ENCODE data around the gene ANAPC10. TPM values are rescaled to one million over a fixed set of nuclear protein-coding genes. Genes with fewer than 3 reads are reported as not detected.
A peak's percentile ranks its signal among the peaks of the same experiment; 100 is the strongest.

The ANAPC10 gene
- total RNA-seq, 2 donors from 2014 or later = 9.9 to 11.8 TPM

DNA sequence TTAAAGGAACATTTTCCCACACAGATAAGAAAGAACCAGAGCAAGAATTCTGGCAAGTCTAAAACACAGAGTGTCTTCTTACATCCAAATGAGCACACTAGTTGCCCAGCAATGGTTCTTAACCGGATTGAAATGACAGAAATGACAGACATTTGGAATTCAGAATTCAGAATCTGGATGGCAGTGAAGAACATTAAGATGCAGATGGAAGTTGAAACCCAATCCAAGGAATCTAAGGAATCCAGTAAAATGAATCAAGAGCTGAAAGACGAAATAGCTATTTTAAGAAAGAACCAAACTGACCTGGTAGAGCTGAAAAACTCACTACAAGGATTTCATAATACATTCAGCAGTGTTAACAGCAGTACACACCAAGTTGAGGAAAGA, 21.5 kb downstream of the ANAPC10 start:
- ATAC-seq = no peak
- intact Hi-C loops (cut with DNase I, micrococcal nuclease) = no loop called here
- no peak for DNase-seq

DNA sequence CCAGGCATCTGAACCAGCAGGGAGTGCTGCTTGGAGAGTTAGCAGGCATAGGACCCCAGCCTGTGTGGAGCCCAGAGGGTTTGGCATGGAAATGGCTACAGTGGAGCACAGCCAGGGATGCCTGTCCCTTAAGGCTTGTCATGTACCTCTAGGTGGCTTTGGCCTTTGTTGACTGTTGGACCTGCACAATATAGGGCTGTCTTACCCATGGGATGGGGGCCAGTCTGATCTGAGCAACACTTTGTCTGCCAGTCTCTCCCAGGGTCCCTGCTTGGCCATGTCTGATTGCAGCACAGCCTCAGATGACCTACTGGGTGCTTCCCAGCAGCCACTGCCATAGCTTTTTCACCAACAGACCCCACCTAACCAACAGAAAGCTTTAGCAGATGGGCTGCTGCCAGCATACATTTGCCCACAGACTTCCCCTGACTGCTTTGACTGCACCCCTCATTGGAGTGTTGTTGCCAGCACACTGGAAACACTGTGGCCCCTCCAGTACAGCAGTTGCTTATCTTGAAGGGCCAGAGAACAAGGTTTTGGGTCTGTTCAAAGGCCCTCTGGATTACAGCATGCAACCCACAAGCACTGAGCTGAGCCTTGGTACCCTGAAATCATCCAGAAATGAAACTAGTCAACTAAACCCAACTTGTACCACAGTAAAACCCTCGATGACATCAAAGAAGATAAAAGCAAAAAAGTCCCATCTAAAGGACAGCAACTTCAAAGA, 22.1 kb downstream of the ANAPC10 start:
- ATAC-seq (no peak), DNase-seq (no peak)
- intact Hi-C loops (cut with DNase I, micrococcal nuclease) = no loop called here

GRCh38 chr4:145071560-145071959, 26.4 kb downstream of the ANAPC10 start:
- no peak for ATAC-seq
- DNase-seq = no peak
- intact Hi-C loops (cut with DNase I, micrococcal nuclease) = no loop called here

- intact Hi-C loops (cut with DNase I, micrococcal nuclease) = loop anchor here in 1 of 2 donors (10.0 kb wide), 1 partner anchor 895 kb away; no protein-coding TSS in a partner anchor
- no peak for ATAC-seq
- DNase-seq = no peak
Measured at GRCh38 chr4:145069361-145069760, 28.6 kb downstream of the ANAPC10 start.

DNA sequence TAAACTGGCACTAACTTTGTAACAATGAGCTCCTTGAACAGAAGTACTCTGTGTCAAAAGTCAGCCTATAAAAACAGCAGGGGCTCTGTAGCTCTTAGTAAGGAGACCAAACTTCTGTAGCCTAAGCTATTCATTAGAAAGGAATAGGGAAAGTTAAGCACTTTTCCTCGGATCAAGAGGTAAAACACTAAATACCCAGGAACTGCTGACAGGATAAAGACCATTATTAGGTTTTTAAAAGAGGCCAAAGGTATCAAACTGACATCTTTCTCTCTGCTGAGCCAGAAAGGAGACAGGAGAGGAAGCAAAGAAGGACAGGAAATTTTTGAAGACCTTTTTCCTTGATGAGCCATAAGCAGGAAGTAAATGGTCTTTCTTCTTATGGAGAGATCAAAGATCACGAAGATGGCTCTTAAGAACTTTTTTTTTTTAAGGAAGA, 31.9 kb downstream of the ANAPC10 start:
- intact Hi-C loops (cut with DNase I, micrococcal nuclease) = loop anchor here in 1 of 2 donors (10.0 kb wide), 1 partner anchor 891 kb away; no protein-coding TSS in a partner anchor
- ATAC-seq (peak; percentile 93), DNase-seq (no peak)

- intact Hi-C loops (cut with DNase I, micrococcal nuclease) = loop anchor here in 1 of 2 donors (10.0 kb wide), 1 partner anchor 887 kb away; no protein-coding TSS in a partner anchor
- DNase-seq = no peak
- peak; percentile 72 for ATAC-seq
Measured at GRCh38 chr4:145061318-145061920, 36.6 kb downstream of the ANAPC10 start.

DNA sequence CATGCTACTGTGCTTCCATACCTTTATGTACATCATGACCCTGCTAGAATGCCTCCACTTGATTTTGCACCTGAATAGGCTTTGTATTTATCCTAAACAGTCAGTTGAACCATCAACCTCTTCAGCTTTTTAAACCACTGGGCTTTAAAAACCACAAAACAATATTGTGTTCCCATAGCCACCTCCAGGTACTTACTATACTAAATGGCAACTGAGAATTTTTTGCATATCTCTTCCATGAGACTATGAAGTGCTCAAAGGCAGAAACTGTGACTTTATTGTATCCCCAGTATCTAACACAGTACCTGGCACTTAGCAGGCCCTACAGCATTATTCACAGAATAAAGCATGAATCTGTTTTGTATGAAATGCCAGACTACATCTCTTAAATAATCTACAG, 39.7 kb downstream of the ANAPC10 start:
- DNase-seq = no peak
- intact Hi-C loops (cut with DNase I, micrococcal nuclease) = no loop called here
- no peak for ATAC-seq

- no peak for ATAC-seq
- no peak for DNase-seq
- intact Hi-C loops (cut with DNase I, micrococcal nuclease) = no loop called here
Measured at GRCh38 chr4:145056325-145057130, 41.5 kb downstream of the ANAPC10 start.

- DNase-seq (no peak), ATAC-seq (no peak)
- intact Hi-C loops (cut with DNase I, micrococcal nuclease) = no loop called here
Measured at GRCh38 chr4:145055533-145056257, 42.3 kb downstream of the ANAPC10 start.

- DNase-seq (no peak), ATAC-seq (no peak)
- intact Hi-C loops (cut with DNase I, micrococcal nuclease) = no loop called here
Measured at GRCh38 chr4:145049241-145049640, 48.8 kb downstream of the ANAPC10 start.

DNA sequence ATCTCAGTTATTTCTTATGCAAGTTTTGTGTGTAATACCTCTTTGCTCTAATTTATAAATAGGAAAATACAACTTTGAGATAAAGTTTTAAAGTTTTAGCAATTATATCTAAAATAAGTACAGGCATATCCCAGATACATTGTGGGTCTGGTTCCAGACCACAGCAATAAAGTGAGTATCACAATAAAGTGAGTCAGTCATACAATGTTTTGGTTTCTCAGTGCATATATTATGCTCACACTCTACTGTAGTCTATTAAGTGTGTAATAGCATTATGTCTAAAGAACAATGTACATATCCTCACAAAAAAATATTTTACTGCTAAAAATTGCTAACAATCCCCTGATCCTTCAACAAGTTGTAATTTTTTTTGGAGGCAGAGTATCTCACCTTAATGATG, 49.2 kb downstream of the ANAPC10 start:
- intact Hi-C loops (cut with DNase I, micrococcal nuclease) = no loop called here
- no peak for DNase-seq
- ATAC-seq = no peak

DNA sequence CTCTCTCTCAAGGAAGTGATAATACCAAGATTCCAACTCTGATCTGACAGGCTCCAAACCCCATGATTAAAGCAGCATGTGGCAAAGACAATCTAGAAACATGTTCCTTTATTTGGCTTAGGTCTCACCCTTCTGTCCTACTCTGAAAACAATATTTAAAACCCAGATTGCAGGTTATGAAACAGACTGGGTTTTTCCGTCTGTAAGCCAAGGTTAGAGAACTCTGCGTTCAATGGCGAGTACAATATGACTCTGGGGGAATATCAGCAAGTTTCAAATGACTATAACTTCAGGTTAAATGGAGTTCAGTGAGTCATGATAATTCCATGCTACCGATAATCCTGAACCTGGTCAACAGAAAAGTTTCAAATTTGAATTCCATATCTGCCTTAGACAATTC, 50.8 kb downstream of the ANAPC10 start:
- ATAC-seq = no peak
- DNase-seq = no peak
- intact Hi-C loops (cut with DNase I, micrococcal nuclease) = no loop called here

DNA sequence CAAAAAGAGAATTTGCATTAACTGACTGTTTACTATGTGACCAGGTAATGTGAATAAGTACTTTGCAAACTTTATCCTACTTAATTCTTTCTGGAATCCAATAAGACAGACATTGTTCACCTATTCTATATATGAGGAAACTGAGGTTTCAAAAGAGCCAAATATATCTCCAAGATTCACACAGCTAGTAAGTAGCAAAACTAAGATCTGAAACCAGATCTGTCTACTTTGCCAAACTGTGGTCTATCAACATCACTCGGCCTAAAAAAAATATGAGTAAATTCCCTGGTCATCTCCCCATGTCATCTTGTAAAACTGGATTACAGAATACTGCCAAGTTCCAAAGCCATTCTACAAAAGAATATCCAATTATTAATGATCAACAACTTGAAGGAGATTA, 52.8 kb downstream of the ANAPC10 start:
- DNase-seq (no peak), ATAC-seq (no peak)
- intact Hi-C loops (cut with DNase I, micrococcal nuclease) = no loop called here

DNA sequence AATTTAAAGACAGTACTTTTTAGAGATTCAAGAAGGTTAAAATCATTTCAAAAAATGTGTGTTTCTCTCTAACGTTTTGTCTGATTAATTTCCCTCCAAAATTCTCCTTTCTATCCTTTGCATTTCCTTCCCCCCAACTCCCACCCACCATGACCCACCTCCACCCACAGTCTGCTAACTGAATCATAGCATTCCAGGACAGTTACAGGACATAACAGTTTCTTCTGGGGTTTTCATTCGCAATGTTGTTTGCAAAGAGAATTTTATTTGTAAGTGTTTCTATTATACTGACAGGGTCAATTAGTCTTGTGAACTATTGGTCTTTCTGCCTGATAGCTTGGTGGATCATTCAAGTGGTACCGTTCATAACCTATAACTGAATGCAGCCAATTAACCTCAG, 53.7 kb downstream of the ANAPC10 start:
- DNase-seq = no peak
- no peak for ATAC-seq
- intact Hi-C loops (cut with DNase I, micrococcal nuclease) = no loop called here

DNA sequence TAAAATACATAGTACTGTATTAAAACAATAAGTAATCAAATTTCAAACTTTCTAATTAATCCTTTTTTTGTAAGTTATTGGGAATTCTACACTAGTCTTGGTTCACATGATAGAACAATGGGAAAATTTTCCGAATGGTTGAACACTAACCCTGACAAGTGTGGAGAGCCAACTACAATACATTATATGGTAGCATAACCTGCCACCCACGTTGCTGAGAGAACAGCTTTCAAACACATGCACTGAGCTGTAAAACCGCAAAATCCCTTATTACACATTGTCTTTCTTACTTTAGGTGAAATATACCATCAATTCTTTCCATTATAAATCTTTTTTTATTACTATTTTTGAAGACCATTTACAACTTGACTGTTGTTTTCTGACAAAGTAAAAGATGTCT, 54.7 kb downstream of the ANAPC10 start:
- no peak for ATAC-seq
- intact Hi-C loops (cut with DNase I, micrococcal nuclease) = no loop called here

GRCh38 chr4:145042601-145043285, 55.3 kb downstream of the ANAPC10 start:
- DNase-seq (no peak), ATAC-seq (no peak)
- intact Hi-C loops (cut with DNase I, micrococcal nuclease) = no loop called here

More for the DNA sequence above, 54.7 kb downstream of the ANAPC10 start:
- DNase-seq = no peak

DNA sequence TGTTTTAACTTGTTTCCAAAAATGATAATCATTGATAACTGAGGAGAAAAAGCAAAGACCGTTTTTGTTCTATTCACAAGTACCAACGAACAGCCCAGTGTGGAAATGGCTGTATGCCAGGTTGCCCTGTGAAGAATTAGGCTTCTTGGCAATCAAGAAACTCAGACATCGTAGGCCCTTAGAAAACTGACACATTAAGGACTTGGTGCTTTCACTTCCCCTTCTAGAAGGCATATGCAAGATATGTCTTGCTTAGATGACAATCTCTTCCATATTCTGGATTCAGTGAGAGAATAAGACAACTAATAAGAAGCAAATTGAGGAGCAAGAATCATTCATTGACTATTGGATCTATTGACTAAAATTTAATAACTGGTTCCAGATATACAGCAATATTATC, 56.6 kb downstream of the ANAPC10 start:
- intact Hi-C loops (cut with DNase I, micrococcal nuclease) = no loop called here
- ATAC-seq (no peak), DNase-seq (peak in 1 of 2 donors; percentile 11)

GRCh38 chr4:145035494-145036136, 62.4 kb downstream of the ANAPC10 start:
- ATAC-seq = no peak
- DNase-seq = no peak
- intact Hi-C loops (cut with DNase I, micrococcal nuclease) = no loop called here

Data from left colon (tissue), 2 donors.